H1 (cell line): Measurements from ENCODE around the gene RPTN. TPM values are rescaled to one million over a fixed set of nuclear protein-coding genes. Genes with fewer than 3 reads are reported as not detected.

Source experiments
- ATF2 ChIP-seq: IDR thresholded peaks from 2 replicates; pipeline ENCODE4 v1.6.1; 2012; ENCODE audit warnings: low read length, inconsistent platforms
- MAFK ChIP-seq: IDR thresholded peaks from 2 replicates; pipeline ENCODE4 v1.6.1; 2012; ENCODE audit warnings: low read depth, mild to moderate bottlenecking, improper control_type of control experiment, low read length
- RNF2 ChIP-seq: fragments of 200-900, 300-1000 bp; sonication (generic); IDR thresholded peaks from 2 replicates; pipeline ENCODE4 v1.7.1; 2016; ENCODE audit warnings: borderline replicate concordance, low read depth, mild to moderate bottlenecking, antibody characterized with exemption, low read length; ENCODE audit not compliant: poor library complexity, severe bottlenecking; ENCODE audit errors: missing control alignments
- polyA plus RNA-seq, 7 experiments: library from polyadenylated mRNA; depleted of rRNA in 3 of 7; stranded (reverse) in 5 of 7; unstranded in 2 of 7; fragments of >200 nt in 5 of 7; fragments of 200-250 nt in 2 of 7; gene quantifications; 1 replicate in 5 of 7; 2 replicates in 1 of 7; 4 replicates in 1 of 7; pipeline versions ENCODE4 v1.2.1 to v1.2.3, GENCODE V29; 2011 to 2013; ENCODE audit warnings: missing spikeins in 2 of 7, mixed read lengths in 2 of 7
- total RNA-seq: library from RNA; stranded (reverse); fragmentation: NEBNext Ultra II Directional; extraction: Animal tissue kit (Norgen Biotek cat#: 25700); gene quantifications from 2 replicates; pipeline ENCODE4 v1.2.1, GENCODE V29; 2021
- TF ChIP-seq, protein P1 (sequence below): IDR thresholded peaks from 2 replicates; pipeline ENCODE4 v1.6.1; 2011; ENCODE audit warnings: low read length, improper control_type of control experiment

Gene RPTN
- total and polyA plus RNA-seq, 2 of the 8 experiments (the other 6 are each of a cell fraction or from before 2014, with no cell fraction given) = not detected

DNA sequence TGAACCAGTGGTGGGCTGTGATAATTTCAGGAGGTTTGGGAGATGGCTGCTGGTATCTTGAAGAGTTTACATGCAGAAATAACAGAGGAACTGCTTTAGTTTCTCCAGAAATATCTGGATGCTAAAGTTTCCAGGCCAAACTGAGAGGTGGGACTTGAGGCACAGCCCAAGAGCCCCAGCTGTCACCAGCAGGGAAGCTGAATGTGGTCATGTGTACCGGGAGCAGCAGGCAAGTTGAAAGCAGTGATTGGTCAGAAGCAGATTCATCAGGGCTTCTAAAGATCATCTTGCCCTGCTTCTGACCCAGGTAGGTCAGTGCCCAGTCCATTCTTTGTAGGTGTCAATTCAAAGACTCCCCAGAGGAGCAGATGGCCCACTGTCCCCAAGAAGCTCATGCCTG lies 7.9 kb upstream of the RPTN start (continued):
- TF ChIP-seq ATF2 = no peak
- no peak for TF ChIP-seq MAFK
- TF ChIP-seq RNF2 = no peak
- TF ChIP-seq, protein P1, sequence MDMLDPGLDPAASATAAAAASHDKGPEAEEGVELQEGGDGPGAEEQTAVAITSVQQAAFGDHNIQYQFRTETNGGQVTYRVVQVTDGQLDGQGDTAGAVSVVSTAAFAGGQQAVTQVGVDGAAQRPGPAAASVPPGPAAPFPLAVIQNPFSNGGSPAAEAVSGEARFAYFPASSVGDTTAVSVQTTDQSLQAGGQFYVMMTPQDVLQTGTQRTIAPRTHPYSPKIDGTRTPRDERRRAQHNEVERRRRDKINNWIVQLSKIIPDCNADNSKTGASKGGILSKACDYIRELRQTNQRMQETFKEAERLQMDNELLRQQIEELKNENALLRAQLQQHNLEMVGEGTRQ = no peak
